Glutamatergic neuron (in vitro differentiated cells): ENCODE results near the gene CD2AP. TPM values are rescaled to one million over a fixed set of nuclear protein-coding genes. Genes with fewer than 3 reads are reported as not detected.
"Not testable (repeated sequence)": the region's sequence is repeated elsewhere in the genome, so short reads cannot be mapped to it uniquely, and the experiment has no call there.

ENCODE experiments used
- DNase-seq: peaks from one replicate; pipeline ENCODE4 v3.0.0; 2022
- H3K27ac Mint-ChIP-seq: one replicate; pipeline ENCODE4 v1.8.0; 2020; ENCODE audit warnings: mild to moderate bottlenecking, mixed read lengths, inconsistent platforms; ENCODE audit not compliant: unreplicated experiment
- H3K27me3 Mint-ChIP-seq: one replicate; pipeline ENCODE4 v1.8.0; 2020; ENCODE audit warnings: mild to moderate bottlenecking, moderate library complexity, mixed read lengths, inconsistent platforms; ENCODE audit not compliant: unreplicated experiment
- H3K36me3 Mint-ChIP-seq: one replicate; pipeline ENCODE4 v1.8.0; 2020; ENCODE audit warnings: mild to moderate bottlenecking, mixed read lengths, inconsistent platforms; ENCODE audit not compliant: unreplicated experiment
- H3K4me1 Mint-ChIP-seq: one replicate; pipeline ENCODE4 v1.8.0; 2020; ENCODE audit warnings: mild to moderate bottlenecking, low read depth, mixed read lengths, inconsistent platforms; ENCODE audit not compliant: unreplicated experiment
- H3K4me3 Mint-ChIP-seq: one replicate; pipeline ENCODE4 v1.8.0; 2020; ENCODE audit warnings: mild to moderate bottlenecking, mixed read lengths, inconsistent platforms; ENCODE audit not compliant: unreplicated experiment
- H3K9me3 Mint-ChIP-seq: one replicate; pipeline ENCODE4 v1.8.0; 2020; ENCODE audit warnings: mild to moderate bottlenecking, moderate library complexity, mixed read lengths, inconsistent platforms; ENCODE audit not compliant: unreplicated experiment
- CTCF ChIP-seq: fragments of 200-600 bp; sonication (generic); IDR thresholded peaks from one replicate; pipeline ENCODE4 v1.5.0; 2021; ENCODE audit not compliant: partially characterized antibody, unreplicated experiment
- total RNA-seq: library from RNA; stranded (reverse); fragmentation: NEBNext Ultra II Directional; extraction: Animal tissue kit (Norgen Biotek cat#: 25700); gene quantifications from one replicate; pipeline ENCODE4 v1.2.1, GENCODE V29; 2021; ENCODE audit not compliant: unreplicated experiment

Gene CD2AP
- total RNA-seq, 1 donor from 2014 or later: 14.9 TPM

GRCh38 chr6:47440719-47441118, 36.9 kb upstream of the CD2AP start:
- Mint-ChIP-seq H3K4me3 (no peak overlapping the region), H3K27me3 (no peaks in the 10 kb centered on the region), H3K9me3 (peaks cover 1% of the 10 kb centered on the region), H3K36me3 (peaks cover 3% of the 10 kb centered on the region), H3K27ac (no peak overlapping the region), H3K4me1 (no peaks in the 10 kb centered on the region)
- no peak for DNase-seq
- no peak for TF ChIP-seq CTCF

DNA sequence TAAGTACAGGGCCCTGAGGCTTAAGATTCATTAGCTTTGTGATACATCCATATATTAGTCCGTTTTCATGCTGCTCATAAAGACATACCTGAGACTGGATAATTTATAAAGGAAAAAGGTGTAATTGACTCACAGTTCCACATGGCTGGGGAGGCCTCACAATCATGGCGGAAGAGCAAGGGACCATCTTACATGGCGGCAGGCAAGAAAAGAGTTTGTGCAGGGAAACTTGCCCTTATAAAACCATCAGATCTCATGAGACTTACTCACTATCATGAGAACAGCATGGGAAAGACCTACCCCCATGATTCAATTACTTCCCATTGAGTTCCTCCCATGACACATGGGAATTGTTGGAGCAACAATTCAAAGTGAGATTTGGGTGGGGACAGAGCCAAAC, 32.6 kb upstream of the CD2AP start:
- H3K36me3 Mint-ChIP-seq, H3K9me3 Mint-ChIP-seq, DNase-seq, H3K27ac Mint-ChIP-seq, H3K4me3 Mint-ChIP-seq, H3K4me1 Mint-ChIP-seq, H3K27me3 Mint-ChIP-seq: not testable (repeated sequence)

GRCh38 chr6:47446669-47447330, 30.8 kb upstream of the CD2AP start:
- no peak overlapping the region for H3K4me3 Mint-ChIP-seq
- H3K36me3 Mint-ChIP-seq: peaks cover 4% of the 10 kb centered on the region
- no peak for TF ChIP-seq CTCF
- H3K27me3 Mint-ChIP-seq: no peaks in the 10 kb centered on the region
- H3K4me1 Mint-ChIP-seq: no peaks in the 10 kb centered on the region
- DNase-seq: no peak
- H3K9me3 Mint-ChIP-seq: peaks cover 3% of the 10 kb centered on the region
- no peak overlapping the region for H3K27ac Mint-ChIP-seq

GRCh38 chr6:47447722-47448121, 29.9 kb upstream of the CD2AP start:
- H3K4me3 Mint-ChIP-seq: no peak overlapping the region
- TF ChIP-seq CTCF: no peak
- H3K4me1 Mint-ChIP-seq: no peaks in the 10 kb centered on the region
- H3K27me3 Mint-ChIP-seq: no peaks in the 10 kb centered on the region
- no peak overlapping the region for H3K27ac Mint-ChIP-seq
- H3K36me3 Mint-ChIP-seq: peaks cover 4% of the 10 kb centered on the region
- H3K9me3 Mint-ChIP-seq: peaks cover 3% of the 10 kb centered on the region
- no peak for DNase-seq

- TF ChIP-seq CTCF: no peak
Observed at GRCh38 chr6:47451162-47451561, 26.4 kb upstream of the CD2AP start.

More at GRCh38 chr6:47451162-47451561, 26.4 kb upstream of the CD2AP start:
- Mint-ChIP-seq H3K4me1 (no peaks in the 10 kb centered on the region), H3K9me3 (no peaks in the 10 kb centered on the region), H3K36me3 (no peaks in the 10 kb centered on the region), H3K27ac (no peak overlapping the region), H3K27me3 (no peaks in the 10 kb centered on the region), H3K4me3 (no peak overlapping the region)
- no peak for DNase-seq
